Esophagus squamous epithelium (tissue), 5 donors: ENCODE measurements around the gene TRIM40. TPM values are rescaled to one million over a fixed set of nuclear protein-coding genes. Genes with fewer than 3 reads are reported as not detected.

Experiments used
- DNase-seq: peaks from one replicate; lab custom pipeline; 2025; lab: John Stamatoyannopoulos, UW
- H3K27ac ChIP-seq, 4 donors: fragments of 200-600 bp; sonication (generic); one replicate each; pipeline ENCODE4 v1.5.1; 2016 to 2019; ENCODE audit warnings: mild to moderate bottlenecking in 1 of 4
- H3K27me3 ChIP-seq, 4 donors: fragments of 200-600 bp; sonication (generic); 1 replicate in 3 of 4; 2 replicates in 1 of 4; pipeline versions ENCODE4 v1.5.1 to v1.6.0; 2017 to 2021; ENCODE audit warnings: antibody characterized with exemption in 1 of 4
- H3K36me3 ChIP-seq, 3 donors: fragments of 200-600 bp; sonication (generic); one replicate each; pipeline ENCODE4 v1.5.1; 2016 to 2019
- H3K4me1 ChIP-seq, 3 donors: fragments of 200-600 bp; sonication (generic); one replicate each; pipeline ENCODE4 v1.5.1; 2017 to 2019
- H3K4me3 ChIP-seq, 4 donors: fragments of 200-600 bp; sonication (generic); 1 replicate in 3 of 4; 2 replicates in 1 of 4; pipeline ENCODE4 v1.5.1; 2016 to 2019; ENCODE audit warnings: mild to moderate bottlenecking in 2 of 4, moderate library complexity in 1 of 4
- H3K9me3 ChIP-seq, 3 donors: fragments of 200-600 bp; sonication (generic); one replicate each; pipeline ENCODE4 v1.5.1; 2016 to 2019
- POLR2A ChIP-seq, 4 donors: fragments of 450-650 bp; IDR thresholded peaks; one replicate each; pipeline ENCODE4 v1.6.1; 2017; ENCODE audit warnings: antibody characterized with exemption in 4 of 4, mild to moderate bottlenecking in 4 of 4, moderate library complexity in 3 of 4
- WGBS, 2 donors: methylation state at CpG; one replicate each; pipeline ENCODE4 v1.1.5; 2018; 5-methylcytosine and 5-hydroxymethylcytosine counted together
- intact Hi-C: fragments of 100-400 bp; cut with DNase I; formaldehyde crosslinking; loops from one replicate; pipeline ENCODE4 v1.15.0; 2022
- total RNA-seq, 4 donors: library from RNA; depleted of rRNA; stranded (reverse); fragments of >200 nt; gene quantifications; one replicate each; pipeline ENCODE4 v1.1.0, GENCODE V29; 2016
- TF ChIP-seq, protein P1 (sequence below), 6 experiments: fragments of 450-650 bp in 4 of 6; fragments of 200-600 bp in 2 of 6; sonication (generic) in 2 of 6; IDR thresholded peaks; one replicate each; pipeline ENCODE4 v1.5.1; 2016 to 2019; ENCODE audit warnings: antibody characterized with exemption in 6 of 6, mild to moderate bottlenecking in 4 of 6, moderate library complexity in 4 of 6
- donor health status: DM: yes; HTN: yes; CAD: no.

The TRIM40 gene
- total RNA-seq, 4 donors from 2014 or later: not detected

GRCh38 chr6:30156262-30156599 is 20.3 kb downstream of the TRIM40 start:
- H3K27me3 ChIP-seq: peaks cover 0 to 49% (median 0%) of the 10 kb centered on the region in 4 donors
- WGBS, 2 donors: 5 to 17% methylated on average over 4 of the region's 4 CpGs
- intact Hi-C loops: no loop called here
- H3K9me3 ChIP-seq: no peaks in the 10 kb centered on the region
- no peaks in the 10 kb centered on the region for H3K36me3 ChIP-seq
- TF ChIP-seq, protein P1, sequence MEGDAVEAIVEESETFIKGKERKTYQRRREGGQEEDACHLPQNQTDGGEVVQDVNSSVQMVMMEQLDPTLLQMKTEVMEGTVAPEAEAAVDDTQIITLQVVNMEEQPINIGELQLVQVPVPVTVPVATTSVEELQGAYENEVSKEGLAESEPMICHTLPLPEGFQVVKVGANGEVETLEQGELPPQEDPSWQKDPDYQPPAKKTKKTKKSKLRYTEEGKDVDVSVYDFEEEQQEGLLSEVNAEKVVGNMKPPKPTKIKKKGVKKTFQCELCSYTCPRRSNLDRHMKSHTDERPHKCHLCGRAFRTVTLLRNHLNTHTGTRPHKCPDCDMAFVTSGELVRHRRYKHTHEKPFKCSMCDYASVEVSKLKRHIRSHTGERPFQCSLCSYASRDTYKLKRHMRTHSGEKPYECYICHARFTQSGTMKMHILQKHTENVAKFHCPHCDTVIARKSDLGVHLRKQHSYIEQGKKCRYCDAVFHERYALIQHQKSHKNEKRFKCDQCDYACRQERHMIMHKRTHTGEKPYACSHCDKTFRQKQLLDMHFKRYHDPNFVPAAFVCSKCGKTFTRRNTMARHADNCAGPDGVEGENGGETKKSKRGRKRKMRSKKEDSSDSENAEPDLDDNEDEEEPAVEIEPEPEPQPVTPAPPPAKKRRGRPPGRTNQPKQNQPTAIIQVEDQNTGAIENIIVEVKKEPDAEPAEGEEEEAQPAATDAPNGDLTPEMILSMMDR (IDR thresholded peaks at IDR 0.05): no peak
- TF ChIP-seq POLR2A (IDR thresholded peaks at IDR 0.05): no peak
- no peak for DNase-seq
- peaks cover 0 to 23% (median 6%) of the 10 kb centered on the region in 3 donors for H3K4me1 ChIP-seq
- no peak overlapping the region for H3K27ac ChIP-seq
- H3K4me3 ChIP-seq: no peak overlapping the region

DNA sequence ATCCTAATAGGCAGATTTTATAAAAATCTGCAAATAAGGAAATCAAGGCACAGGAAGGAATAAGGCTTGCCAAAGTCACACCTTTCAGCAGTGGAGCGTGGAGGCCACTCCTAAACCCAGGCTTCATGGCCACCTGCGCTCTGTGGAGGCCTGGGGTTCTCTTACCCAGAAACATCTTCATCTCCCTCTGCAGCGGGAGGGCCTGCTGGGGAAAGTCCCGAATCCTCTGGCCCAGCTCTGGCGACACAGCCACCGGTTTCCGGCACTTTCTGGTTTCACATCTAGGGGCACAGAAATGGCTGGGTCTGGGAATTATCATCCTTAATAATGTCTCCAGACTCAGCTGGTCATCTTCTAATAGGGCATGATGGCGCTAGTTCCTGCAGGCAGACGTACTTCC is 20.8 kb downstream of the TRIM40 start:
- Histone ChIP-seq H3K36me3 (no peaks in the 10 kb centered on the region), H3K27me3 (peaks cover 0 to 49% (median 0%) of the 10 kb centered on the region in 4 donors), H3K9me3 (no peaks in the 10 kb centered on the region), H3K4me3 (no peak overlapping the region), H3K27ac (no peak overlapping the region), H3K4me1 (peaks cover 0 to 23% (median 6%) of the 10 kb centered on the region in 3 donors)
- WGBS, 2 donors: 84 to 85% methylated on average over 9 of the region's 9 CpGs
- TF ChIP-seq POLR2A (IDR thresholded peaks at IDR 0.05): no peak
- TF ChIP-seq, protein P1 (IDR thresholded peaks at IDR 0.05): no peak
- intact Hi-C loops: no loop called here
- no peak for DNase-seq

DNA sequence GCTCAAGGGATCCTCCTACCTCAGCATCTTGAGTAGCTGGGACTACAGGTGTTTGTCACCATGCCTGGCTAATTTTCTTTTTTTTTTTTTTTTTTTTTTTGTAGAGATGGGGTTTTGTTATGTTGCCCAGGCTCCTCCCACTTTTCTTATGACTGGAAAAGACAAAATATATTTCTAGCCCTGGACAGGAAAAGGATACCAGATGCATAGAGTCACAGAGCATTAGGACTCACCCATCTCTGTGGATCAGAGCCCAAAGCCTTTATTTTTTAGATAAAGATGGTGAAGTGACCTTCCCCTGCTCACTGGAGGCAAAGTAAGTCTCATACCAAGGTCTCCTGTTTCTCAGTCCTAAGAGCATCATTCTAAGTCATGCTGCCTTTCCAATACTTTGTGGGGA is 21.6 kb downstream of the TRIM40 start:
- H3K27ac ChIP-seq: no peak overlapping the region
- H3K9me3 ChIP-seq: no peaks in the 10 kb centered on the region
- no peak overlapping the region for H3K4me3 ChIP-seq
- H3K36me3 ChIP-seq: no peaks in the 10 kb centered on the region
- TF ChIP-seq, protein P1 (IDR thresholded peaks at IDR 0.05): no peak
- no peak for TF ChIP-seq POLR2A (IDR thresholded peaks at IDR 0.05)
- intact Hi-C loops: no loop called here
- no peak for DNase-seq
- peaks cover 0 to 49% (median 0%) of the 10 kb centered on the region in 4 donors for H3K27me3 ChIP-seq
- H3K4me1 ChIP-seq: peaks cover 0 to 23% (median 6%) of the 10 kb centered on the region in 3 donors

DNA sequence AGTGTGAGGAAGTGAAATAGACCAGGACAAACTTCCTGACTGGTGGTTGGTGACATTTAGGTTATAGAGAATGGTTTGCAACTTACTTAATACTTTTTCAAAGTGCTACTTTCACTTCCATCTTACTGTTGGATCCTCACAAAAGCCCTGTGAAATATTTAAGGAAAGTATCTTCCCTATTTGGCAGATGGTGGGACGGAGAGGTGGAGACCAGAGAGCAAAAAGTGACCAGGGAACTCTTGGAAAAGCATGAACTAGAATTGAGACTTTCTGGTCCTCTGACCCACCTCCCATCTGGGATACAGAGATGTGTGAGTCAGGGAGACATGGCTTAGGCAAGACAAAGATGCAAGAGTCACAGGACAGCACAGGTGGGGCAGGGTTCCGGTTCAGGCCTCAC is 22.1 kb downstream of the TRIM40 start:
- no peak overlapping the region for H3K4me3 ChIP-seq
- 69 to 75% methylated on average over 2 of the region's 2 CpGs for WGBS, 2 donors
- no peaks in the 10 kb centered on the region for H3K36me3 ChIP-seq
- intact Hi-C loops: no loop called here
- H3K27me3 ChIP-seq: peaks cover 0 to 51% (median 0%) of the 10 kb centered on the region in 4 donors
- no peak for DNase-seq
- H3K27ac ChIP-seq: no peak overlapping the region
- no peak for TF ChIP-seq POLR2A (IDR thresholded peaks at IDR 0.05)
- TF ChIP-seq, protein P1 (IDR thresholded peaks at IDR 0.05): no peak
- H3K4me1 ChIP-seq: peaks cover 0 to 23% (median 6%) of the 10 kb centered on the region in 3 donors
- H3K9me3 ChIP-seq: no peaks in the 10 kb centered on the region

- H3K4me1 ChIP-seq: peaks cover 0 to 23% (median 6%) of the 10 kb centered on the region in 3 donors
- 57 to 60% methylated on average over 2 to 3 of the region's 3 CpGs for WGBS, 2 donors
- H3K9me3 ChIP-seq: no peaks in the 10 kb centered on the region
- H3K27ac ChIP-seq: no peak overlapping the region
- H3K36me3 ChIP-seq: no peaks in the 10 kb centered on the region
- no peak for TF ChIP-seq POLR2A (IDR thresholded peaks at IDR 0.05)
- TF ChIP-seq, protein P1 (IDR thresholded peaks at IDR 0.05): no peak
- no peak for DNase-seq
- H3K27me3 ChIP-seq: peaks cover 0 to 55% (median 0%) of the 10 kb centered on the region in 4 donors
- no peak overlapping the region for H3K4me3 ChIP-seq
- intact Hi-C loops: no loop called here
Observed at GRCh38 chr6:30158475-30159040, 22.6 kb downstream of the TRIM40 start.
